Ishikawa (cell line): ENCODE measurements around the gene LMF1.

Experiments
- CEBPB ChIP-seq: IDR thresholded peaks from 2 replicates; pipeline ENCODE4 v1.6.1; 2012
- CREB1 ChIP-seq: IDR thresholded peaks from 2 replicates; pipeline ENCODE4 v1.6.1; 2012; ENCODE audit warnings: low read depth
- EGR1 ChIP-seq: IDR thresholded peaks from 2 replicates; pipeline ENCODE4 v1.6.1; 2012
- EP300 ChIP-seq: IDR thresholded peaks from 2 replicates; pipeline ENCODE4 v1.6.1; 2012; ENCODE audit warnings: borderline replicate concordance
- FOXM1 ChIP-seq: IDR thresholded peaks from 2 replicates; pipeline ENCODE4 v1.6.1; 2012; ENCODE audit warnings: low read depth, borderline replicate concordance
- MAX ChIP-seq: IDR thresholded peaks from 2 replicates; pipeline ENCODE4 v1.6.1; 2012
- NFIC ChIP-seq: IDR thresholded peaks from 2 replicates; pipeline ENCODE4 v1.6.1; 2012
- RAD21 ChIP-seq: IDR thresholded peaks from 2 replicates; pipeline ENCODE4 v1.6.1; 2012; ENCODE audit warnings: low read depth
- REST ChIP-seq: IDR thresholded peaks from 2 replicates; pipeline ENCODE4 v1.6.1; 2012; ENCODE audit warnings: low read depth, mild to moderate bottlenecking
- TAF1 ChIP-seq: IDR thresholded peaks from 2 replicates; pipeline ENCODE4 v1.6.1; 2012; ENCODE audit warnings: low read depth, mild to moderate bottlenecking
- TCF12 ChIP-seq: IDR thresholded peaks from 2 replicates; pipeline ENCODE4 v1.6.1; 2012; ENCODE audit warnings: low read depth
- TEAD4 ChIP-seq: IDR thresholded peaks from 2 replicates; pipeline ENCODE4 v1.6.1; 2012
- USF1 ChIP-seq: IDR thresholded peaks from 2 replicates; pipeline ENCODE4 v1.6.1; 2012
- YY1 ChIP-seq: IDR thresholded peaks from 2 replicates; pipeline ENCODE4 v1.6.1; 2012; ENCODE audit warnings: low read depth
- ZBTB7A ChIP-seq: IDR thresholded peaks from 2 replicates; pipeline ENCODE4 v1.6.1; 2012; ENCODE audit warnings: low read depth

LMF1 gene

GRCh38 chr16:868386-868755 lies 102.4 kb downstream of the LMF1 start:
- TF ChIP-seq FOXM1, result no peak
- no peak for TF ChIP-seq USF1
- no peak for TF ChIP-seq CEBPB
- no peak for TF ChIP-seq CREB1
- no peak for TF ChIP-seq TEAD4
- TF ChIP-seq REST, result no peak
- TF ChIP-seq RAD21, result no peak
- TF ChIP-seq MAX, result no peak

GRCh38 chr16:867421-868385 lies 103.1 kb downstream of the LMF1 start:
- no peak for TF ChIP-seq CEBPB
- no peak for TF ChIP-seq YY1
- TF ChIP-seq ZBTB7A, result no peak
- no peak for TF ChIP-seq EGR1

- TF ChIP-seq EGR1 (no peak), NFIC (no peak), CREB1 (no peak), CEBPB (no peak), TEAD4 (no peak), ZBTB7A (no peak), TCF12 (no peak), YY1 (no peak), RAD21 (no peak), TAF1 (no peak), REST (no peak)
Observed at GRCh38 chr16:866252-866896, 104.4 kb downstream of the LMF1 start.

- no peak for TF ChIP-seq TAF1
- no peak for TF ChIP-seq TEAD4
- TF ChIP-seq EGR1, result no peak
- no peak for TF ChIP-seq YY1
- no peak for TF ChIP-seq ZBTB7A
- TF ChIP-seq REST, result no peak
- TF ChIP-seq CEBPB, result no peak
- no peak for TF ChIP-seq FOXM1
- TF ChIP-seq CREB1, result no peak
- TF ChIP-seq RAD21, result no peak
- TF ChIP-seq USF1, result no peak
- TF ChIP-seq EP300, result no peak
- no peak for TF ChIP-seq TCF12
- no peak for TF ChIP-seq MAX
Observed at GRCh38 chr16:865026-865425, 105.8 kb downstream of the LMF1 start.
